Ishikawa (cell line): ENCODE data around the gene ORM1.

Source experiments
- CEBPB ChIP-seq: IDR thresholded peaks from 2 replicates; pipeline ENCODE4 v1.6.1; 2012
- CREB1 ChIP-seq: IDR thresholded peaks from 2 replicates; pipeline ENCODE4 v1.6.1; 2012; ENCODE audit warnings: low read depth
- EGR1 ChIP-seq: IDR thresholded peaks from 2 replicates; pipeline ENCODE4 v1.6.1; 2012
- EP300 ChIP-seq: IDR thresholded peaks from 2 replicates; pipeline ENCODE4 v1.6.1; 2012; ENCODE audit warnings: borderline replicate concordance
- FOXM1 ChIP-seq: IDR thresholded peaks from 2 replicates; pipeline ENCODE4 v1.6.1; 2012; ENCODE audit warnings: low read depth, borderline replicate concordance
- MAX ChIP-seq: IDR thresholded peaks from 2 replicates; pipeline ENCODE4 v1.6.1; 2012
- NFIC ChIP-seq: IDR thresholded peaks from 2 replicates; pipeline ENCODE4 v1.6.1; 2012
- RAD21 ChIP-seq: IDR thresholded peaks from 2 replicates; pipeline ENCODE4 v1.6.1; 2012; ENCODE audit warnings: low read depth
- REST ChIP-seq: IDR thresholded peaks from 2 replicates; pipeline ENCODE4 v1.6.1; 2012; ENCODE audit warnings: low read depth, mild to moderate bottlenecking
- TAF1 ChIP-seq: IDR thresholded peaks from 2 replicates; pipeline ENCODE4 v1.6.1; 2012; ENCODE audit warnings: low read depth, mild to moderate bottlenecking
- TCF12 ChIP-seq: IDR thresholded peaks from 2 replicates; pipeline ENCODE4 v1.6.1; 2012; ENCODE audit warnings: low read depth
- TEAD4 ChIP-seq: IDR thresholded peaks from 2 replicates; pipeline ENCODE4 v1.6.1; 2012
- USF1 ChIP-seq: IDR thresholded peaks from 2 replicates; pipeline ENCODE4 v1.6.1; 2012
- YY1 ChIP-seq: IDR thresholded peaks from 2 replicates; pipeline ENCODE4 v1.6.1; 2012; ENCODE audit warnings: low read depth
- ZBTB7A ChIP-seq: IDR thresholded peaks from 2 replicates; pipeline ENCODE4 v1.6.1; 2012; ENCODE audit warnings: low read depth

ORM1 gene

GRCh38 chr9:114296338-114296737 is 26.6 kb upstream of the ORM1 start:
- TF ChIP-seq RAD21 = no peak
- TF ChIP-seq CREB1 = no peak
- TF ChIP-seq YY1 = no peak
- no peak for TF ChIP-seq TEAD4
- TF ChIP-seq EGR1 = no peak
- no peak for TF ChIP-seq TCF12
- TF ChIP-seq REST = no peak
- no peak for TF ChIP-seq ZBTB7A
- no peak for TF ChIP-seq USF1

GRCh38 chr9:114299286-114300152 is 23.4 kb upstream of the ORM1 start:
- TF ChIP-seq MAX (no peak), YY1 (no peak), CEBPB (no peak), REST (no peak), FOXM1 (no peak), TEAD4 (no peak), USF1 (no peak), NFIC (no peak), EP300 (no peak), EGR1 (no peak), CREB1 (no peak), TAF1 (no peak), RAD21 (no peak), TCF12 (no peak)

GRCh38 chr9:114300153-114300845 is 22.6 kb upstream of the ORM1 start:
- TF ChIP-seq REST (no peak), CEBPB (no peak), TAF1 (no peak), ZBTB7A (no peak), TCF12 (no peak), FOXM1 (no peak), RAD21 (no peak), TEAD4 (no peak), MAX (no peak)
